Testis (tissue), 2 donors: Measurements from ENCODE around the gene IFTAP.
A peak's percentile ranks its signal among the peaks of the same experiment; 100 is the strongest.

Source experiments
- POLR2A ChIP-seq: fragments of 450-650 bp; IDR thresholded peaks from one replicate; pipeline ENCODE4 v1.6.1; 2017; ENCODE audit warnings: antibody characterized with exemption, mild to moderate bottlenecking, moderate library complexity
- TF ChIP-seq, protein P1 (sequence below), 3 experiments: fragments of 450-650 bp in 2 of 3; fragments of 200-600 bp in 1 of 3; sonication (generic) in 1 of 3; IDR thresholded peaks; one replicate each; pipeline ENCODE4 v1.5.1; 2016 to 2019; ENCODE audit warnings: antibody characterized with exemption in 3 of 3, mild to moderate bottlenecking in 2 of 3, moderate library complexity in 1 of 3

DNA sequence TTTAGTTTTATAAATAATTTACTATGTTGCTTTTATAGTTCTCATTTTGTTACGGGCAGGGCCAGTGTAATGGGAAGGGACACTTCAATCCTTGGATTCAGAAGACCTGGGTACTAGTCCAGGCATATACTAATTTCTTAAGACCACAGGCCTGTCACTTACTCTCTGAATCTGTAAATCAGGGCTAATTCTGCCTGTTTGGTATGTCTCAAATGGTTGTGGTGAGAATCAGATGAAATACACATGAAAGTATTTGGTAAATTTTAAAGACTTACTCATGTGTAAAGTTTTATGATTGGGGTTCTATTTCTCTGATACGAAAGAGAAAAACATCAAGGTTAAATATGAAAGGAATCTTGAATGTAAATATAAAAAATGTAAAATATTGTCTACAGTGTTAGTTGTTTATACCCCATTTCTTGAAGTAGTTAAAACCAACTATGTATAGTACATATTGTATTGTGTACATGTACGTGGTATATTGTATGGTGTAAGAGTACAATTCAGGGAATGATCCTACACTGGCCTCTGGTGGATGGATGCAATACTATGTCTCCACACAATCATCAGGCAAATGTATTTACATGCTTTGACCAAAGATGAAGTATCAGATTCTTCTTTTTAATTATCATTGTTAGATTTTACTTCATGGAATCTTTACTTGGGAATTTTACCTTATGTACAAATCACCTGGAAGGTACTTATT lies 28.3 kb downstream of the IFTAP start:
- TF ChIP-seq, protein P1, sequence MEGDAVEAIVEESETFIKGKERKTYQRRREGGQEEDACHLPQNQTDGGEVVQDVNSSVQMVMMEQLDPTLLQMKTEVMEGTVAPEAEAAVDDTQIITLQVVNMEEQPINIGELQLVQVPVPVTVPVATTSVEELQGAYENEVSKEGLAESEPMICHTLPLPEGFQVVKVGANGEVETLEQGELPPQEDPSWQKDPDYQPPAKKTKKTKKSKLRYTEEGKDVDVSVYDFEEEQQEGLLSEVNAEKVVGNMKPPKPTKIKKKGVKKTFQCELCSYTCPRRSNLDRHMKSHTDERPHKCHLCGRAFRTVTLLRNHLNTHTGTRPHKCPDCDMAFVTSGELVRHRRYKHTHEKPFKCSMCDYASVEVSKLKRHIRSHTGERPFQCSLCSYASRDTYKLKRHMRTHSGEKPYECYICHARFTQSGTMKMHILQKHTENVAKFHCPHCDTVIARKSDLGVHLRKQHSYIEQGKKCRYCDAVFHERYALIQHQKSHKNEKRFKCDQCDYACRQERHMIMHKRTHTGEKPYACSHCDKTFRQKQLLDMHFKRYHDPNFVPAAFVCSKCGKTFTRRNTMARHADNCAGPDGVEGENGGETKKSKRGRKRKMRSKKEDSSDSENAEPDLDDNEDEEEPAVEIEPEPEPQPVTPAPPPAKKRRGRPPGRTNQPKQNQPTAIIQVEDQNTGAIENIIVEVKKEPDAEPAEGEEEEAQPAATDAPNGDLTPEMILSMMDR (IDR thresholded peaks at IDR 0.05): peak in 1 of 3 experiments; percentile 34
- no peak for TF ChIP-seq POLR2A
